Tibial artery (tissue), 4 donors: ENCODE measurements around the gene ZNF350.
"Not testable (repeated sequence)": the region's sequence is repeated elsewhere in the genome, so short reads cannot be mapped to it uniquely, and the experiment has no call there.

Experiments used
- DNase-seq, 2 donors: peaks; one replicate each; pipeline ENCODE4 v3.0.0-alpha.2; 2019
- H3K27ac ChIP-seq, 2 donors: fragments of 200-600 bp; sonication (generic) in 1 of 2; 1 replicate in 1 of 2; 2 replicates in 1 of 2; pipeline ENCODE4 v1.5.1; 2018 to 2019; ENCODE audit warnings: mild to moderate bottlenecking in 1 of 2
- H3K27me3 ChIP-seq, 2 donors: fragments of 200-600 bp; sonication (generic) in 1 of 2; one replicate each; pipeline versions ENCODE4 v1.5.1 to v1.6.0; 2016 to 2019
- H3K36me3 ChIP-seq, 3 donors: fragments of 200-600 bp; sonication (generic) in 2 of 3; one replicate each; pipeline ENCODE4 v1.5.1; 2016 to 2019; ENCODE audit warnings: mild to moderate bottlenecking in 2 of 3
- H3K4me1 ChIP-seq, 4 donors: fragments of 200-600 bp; sonication (generic) in 2 of 4; 1 replicate in 3 of 4; 2 replicates in 1 of 4; pipeline ENCODE4 v1.5.1; 2016 to 2019
- H3K4me3 ChIP-seq, 2 donors: fragments of 200-600 bp; sonication (generic) in 1 of 2; 1 replicate in 1 of 2; 2 replicates in 1 of 2; pipeline ENCODE4 v1.5.1; 2018 to 2019; ENCODE audit warnings: mild to moderate bottlenecking in 2 of 2
- H3K9me3 ChIP-seq, 3 donors: fragments of 200-600 bp; sonication (generic) in 1 of 3; one replicate each; pipeline ENCODE4 v1.5.1; 2016 to 2019
- CTCF ChIP-seq, 2 experiments: fragments of 200-600 bp in 1 of 2; fragments of 450-650 bp in 1 of 2; IDR thresholded peaks; one replicate each; pipeline ENCODE4 v1.5.1; 2017 to 2019; ENCODE audit warnings: antibody characterized with exemption in 2 of 2, mild to moderate bottlenecking in 1 of 2, moderate library complexity in 1 of 2
- intact Hi-C: fragments of 100-400 bp; cut with DNase I; formaldehyde crosslinking; loops from one replicate; pipeline ENCODE4 v1.15.0; 2023; ENCODE audit warnings: low total_unique reads

Gene ZNF350

GRCh38 chr19:51994048-51994644 is 7.5 kb upstream of the ZNF350 start:
- intact Hi-C loops = no loop called here
- no peak for DNase-seq
- no peaks in the 10 kb centered on the region for H3K27me3 ChIP-seq
- no peak for TF ChIP-seq CTCF (IDR thresholded peaks at IDR 0.05)
- no peak overlapping the region for H3K4me3 ChIP-seq
- no peak overlapping the region for H3K27ac ChIP-seq
- H3K9me3 ChIP-seq = peaks cover 13 to 99% (median 86%) of the 10 kb centered on the region in 3 donors
- peaks cover 68 to 76% (median 71%) of the 10 kb centered on the region in 3 donors for H3K36me3 ChIP-seq
- no peaks in the 10 kb centered on the region for H3K4me1 ChIP-seq

GRCh38 chr19:51993422-51993821 is 6.8 kb upstream of the ZNF350 start:
- Histone ChIP-seq H3K4me1 (no peaks in the 10 kb centered on the region), H3K27me3 (no peaks in the 10 kb centered on the region), H3K4me3 (no peak overlapping the region), H3K9me3 (peaks cover 13 to 99% (median 85%) of the 10 kb centered on the region in 3 donors), H3K27ac (no peak overlapping the region), H3K36me3 (peaks cover 61 to 69% (median 64%) of the 10 kb centered on the region in 3 donors)
- DNase-seq = no peak
- TF ChIP-seq CTCF (IDR thresholded peaks at IDR 0.05) = no peak
- intact Hi-C loops = no loop called here

GRCh38 chr19:51983361-51983760 is 3.3 kb downstream of the ZNF350 start:
- no peak for TF ChIP-seq CTCF (IDR thresholded peaks at IDR 0.05)
- peaks cover 0 to 12% (median 9%) of the 10 kb centered on the region in 4 donors for H3K4me1 ChIP-seq
- H3K9me3 ChIP-seq = peaks cover 0 to 74% (median 44%) of the 10 kb centered on the region in 3 donors
- no peak overlapping the region for H3K4me3 ChIP-seq
- intact Hi-C loops = no loop called here
- no peak for DNase-seq
- peaks cover 38 to 53% (median 40%) of the 10 kb centered on the region in 3 donors for H3K36me3 ChIP-seq
- no peaks in the 10 kb centered on the region for H3K27me3 ChIP-seq
- no peak overlapping the region for H3K27ac ChIP-seq

GRCh38 chr19:51980926-51981325 is 5.7 kb downstream of the ZNF350 start:
- Histone ChIP-seq H3K4me1 (peaks cover 0 to 12% (median 7%) of the 10 kb centered on the region in 4 donors), H3K36me3 (peaks cover 55 to 77% (median 64%) of the 10 kb centered on the region in 3 donors), H3K9me3 (peaks cover 0 to 86% (median 65%) of the 10 kb centered on the region in 3 donors)
- DNase-seq, H3K27ac ChIP-seq, intact Hi-C loops, H3K4me3 ChIP-seq, H3K27me3 ChIP-seq: not testable (repeated sequence)

GRCh38 chr19:51980116-51980736 is 6.4 kb downstream of the ZNF350 start:
- no peak for TF ChIP-seq CTCF (IDR thresholded peaks at IDR 0.05)
- Histone ChIP-seq H3K27ac (no peak overlapping the region), H3K4me3 (no peak overlapping the region), H3K4me1 (peaks cover 0 to 6% (median 2%) of the 10 kb centered on the region in 4 donors), H3K36me3 (peaks cover 58 to 83% (median 71%) of the 10 kb centered on the region in 3 donors), H3K9me3 (peaks cover 0 to 89% (median 72%) of the 10 kb centered on the region in 3 donors), H3K27me3 (no peaks in the 10 kb centered on the region)
- intact Hi-C loops = no loop called here
- DNase-seq = no peak

- Histone ChIP-seq H3K36me3 (peaks cover 66 to 86% (median 82%) of the 10 kb centered on the region in 3 donors), H3K4me1 (no peaks in the 10 kb centered on the region), H3K9me3 (peaks cover 0 to 90% (median 77%) of the 10 kb centered on the region in 3 donors), H3K27ac (no peak overlapping the region), H3K27me3 (no peaks in the 10 kb centered on the region), H3K4me3 (no peak overlapping the region)
- no peak for DNase-seq
- no peak for TF ChIP-seq CTCF (IDR thresholded peaks at IDR 0.05)
- intact Hi-C loops = no loop called here
Measured at GRCh38 chr19:51978882-51979281, 7.8 kb downstream of the ZNF350 start.
